RPMI7951 (cell line): ENCODE data around the gene NUP153. TPM values are rescaled to one million over a fixed set of nuclear protein-coding genes. Genes with fewer than 3 reads are reported as not detected.
"Not testable (repeated sequence)": the region's sequence is repeated elsewhere in the genome, so short reads cannot be mapped to it uniquely, and the experiment has no call there.

Source experiments
- DNase-seq: peaks from one replicate; pipeline ENCODE4 v3.0.0-alpha.2; 2012; ENCODE audit warnings: low read depth
- total RNA-seq: library from RNA; depleted of rRNA; stranded (reverse); fragments of >200 nt; shearing (Covaris generic); gene quantifications from 2 replicates; pipeline ENCODE4 v1.2.3, GENCODE V29; 2014; rRNA removed

Gene NUP153
- 31.7 and 42.7 TPM in 2 replicates for total RNA-seq

- peak; percentile 98 for DNase-seq
These were observed at the start of gene NUP153 for GRCh38 chr6:17706580-17707370. NUP153 (minus strand) TSS chr6:17706925; CDS start chr6:17706387, 538 bp downstream.

- no peak for DNase-seq
These were observed 47.5 kb upstream of the NUP153 start for GRCh38 chr6:17754254-17754653.

- DNase-seq, result not testable (repeated sequence)
These were observed 38.6 kb upstream of the NUP153 start for GRCh38 chr6:17745324-17745723.

- DNase-seq, result not testable (repeated sequence)
These were observed 38.1 kb upstream of the NUP153 start for GRCh38 chr6:17744757-17745308.

GRCh38 chr6:17744019-17744756, 37.5 kb upstream of the NUP153 start:
- no peak for DNase-seq

GRCh38 chr6:17741507-17741906, 34.8 kb upstream of the NUP153 start:
- peak; percentile 22 for DNase-seq

GRCh38 chr6:17740559-17741220, 34.0 kb upstream of the NUP153 start:
- DNase-seq, result no peak

- DNase-seq, result no peak
These were observed 31.1 kb upstream of the NUP153 start for GRCh38 chr6:17737704-17738252.

GRCh38 chr6:17735311-17735710, 28.6 kb upstream of the NUP153 start:
- not testable (repeated sequence) for DNase-seq

- no peak for DNase-seq
These were observed 23.5 kb upstream of the NUP153 start for GRCh38 chr6:17730078-17730704.

GRCh38 chr6:17729223-17730077, 22.7 kb upstream of the NUP153 start:
- no peak for DNase-seq

GRCh38 chr6:17728551-17729222, 22.0 kb upstream of the NUP153 start:
- no peak for DNase-seq

GRCh38 chr6:17725083-17725482, 18.4 kb upstream of the NUP153 start:
- DNase-seq, result peak; percentile 62

GRCh38 chr6:17724341-17724740, 17.6 kb upstream of the NUP153 start:
- DNase-seq, result no peak

- no peak for DNase-seq
These were observed 14.9 kb upstream of the NUP153 start for GRCh38 chr6:17721671-17722070.

- no peak for DNase-seq
These were observed 12.8 kb upstream of the NUP153 start for GRCh38 chr6:17719323-17720041.

GRCh38 chr6:17716221-17716620, 9.5 kb upstream of the NUP153 start:
- no peak for DNase-seq

- peak; percentile 95 for DNase-seq
These were observed 8.4 kb upstream of the NUP153 start for GRCh38 chr6:17714879-17715851.
